Mucosa of gallbladder (tissue), 1 donor: Measurements from ENCODE around the gene PARN. TPM values are rescaled to one million over a fixed set of nuclear protein-coding genes. Genes with fewer than 3 reads are reported as not detected.
A peak's percentile ranks its signal among the peaks of the same experiment; 100 is the strongest.
"Not testable (repeated sequence)": the region's sequence is repeated elsewhere in the genome, so short reads cannot be mapped to it uniquely, and the experiment has no call there.

Experiments
- DNase-seq: peaks from one replicate; pipeline ENCODE4 v3.0.0-alpha.2; 2020; ENCODE audit warnings: low spot score
- total RNA-seq: library from RNA; stranded (reverse); gene quantifications from one replicate; pipeline ENCODE4 v1.2.1, GENCODE V29; 2021
- donor health status: DM: no; HTN: no; CAD: no.

Gene PARN
- total RNA-seq, 1 donor from 2014 or later, result 33.5 TPM

DNA sequence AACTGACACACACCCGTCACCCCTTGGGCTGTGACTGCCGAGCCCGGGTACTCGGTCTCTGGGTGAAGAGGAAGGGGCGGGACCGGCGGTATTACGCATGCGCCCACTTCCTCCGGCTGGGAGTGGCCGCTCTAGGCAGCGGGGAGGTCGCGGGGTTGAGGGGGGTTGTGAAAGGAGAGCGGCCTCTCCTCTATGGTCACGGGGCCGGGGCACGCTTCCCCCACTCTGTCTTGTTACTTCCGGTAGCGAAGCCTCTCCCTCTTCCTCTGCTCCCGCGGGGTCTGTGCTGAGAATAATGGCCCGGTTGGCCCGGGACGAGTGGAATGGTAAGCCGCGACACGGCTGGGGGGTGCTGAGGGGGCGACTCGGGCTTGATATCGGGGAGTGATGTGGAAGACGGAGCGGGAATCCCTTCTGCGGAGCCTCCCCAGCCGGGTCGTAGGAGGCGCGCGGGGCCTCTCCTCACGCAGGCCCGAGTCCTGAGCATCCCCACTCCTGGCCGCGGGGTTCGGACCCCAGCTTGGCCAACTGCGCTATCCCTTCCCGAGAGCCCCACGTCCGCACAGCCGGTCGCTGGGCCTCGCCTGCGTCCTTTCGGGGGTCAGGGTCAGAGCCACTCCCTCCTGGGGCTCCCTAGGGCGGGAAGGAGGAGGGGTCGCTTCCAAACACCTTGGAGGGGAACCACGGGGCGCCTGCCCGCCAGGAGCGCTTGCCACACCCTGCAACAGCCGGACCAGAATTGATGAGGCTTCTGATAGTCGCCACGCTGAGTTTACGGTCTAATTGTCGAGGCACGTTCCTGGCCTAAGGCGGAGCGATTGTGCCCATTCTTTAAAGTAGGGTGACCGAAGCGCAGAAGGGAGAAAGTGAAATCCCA is 2.9 kb upstream of the PARN start, which contains the start of gene BFAR:
BFAR (plus strand) TSS at position 259 of the 877 bp plus-strand sequence. CDS start 11,396 bp downstream, outside the sequence.
- peak; percentile 98 for DNase-seq

GRCh38 chr16:14630620-14631330 is 715 bp upstream of the PARN start:
- not testable (repeated sequence) for DNase-seq

DNA sequence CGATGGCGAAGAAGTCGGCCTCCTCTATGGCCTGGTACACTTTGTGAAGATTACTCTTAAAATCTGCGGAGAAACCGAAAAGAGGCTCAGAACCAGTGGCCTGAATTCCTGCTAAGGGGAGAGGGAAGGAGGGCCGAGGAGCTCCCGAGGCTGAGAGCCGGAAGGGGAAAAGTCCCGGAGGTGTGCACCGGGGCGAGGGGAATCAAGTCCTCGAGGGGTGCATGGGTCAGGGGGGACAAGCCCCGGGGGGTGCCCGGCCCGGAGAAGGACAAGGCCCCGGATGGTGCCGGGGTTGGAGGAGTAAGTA is 495 bp downstream of the PARN start:
- no peak for DNase-seq

- DNase-seq, result no peak
These were observed 1.1 kb downstream of the PARN start for GRCh38 chr16:14628806-14629611.

- DNase-seq, result no peak
These were observed 3.0 kb downstream of the PARN start for GRCh38 chr16:14627078-14627477.

DNA sequence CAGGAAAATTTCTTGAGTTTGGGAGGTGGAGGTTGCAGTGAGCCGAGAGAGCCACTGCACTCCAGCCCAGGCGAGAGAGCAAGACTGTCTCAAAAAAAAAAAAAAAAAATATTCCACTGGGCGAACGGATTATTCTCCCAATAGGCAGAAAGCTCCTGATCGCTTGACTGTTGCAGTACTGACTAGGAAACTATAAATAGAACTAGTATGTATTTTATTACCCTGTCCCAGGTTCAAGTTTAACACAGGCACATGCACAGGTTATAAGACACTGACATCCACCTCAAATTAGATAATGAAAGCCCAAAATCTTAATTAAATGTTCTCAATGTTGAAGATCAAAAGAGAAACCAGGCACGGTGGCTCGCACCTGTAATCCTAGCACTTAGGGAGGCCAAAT is 11.5 kb downstream of the PARN start:
- DNase-seq, result no peak

DNA sequence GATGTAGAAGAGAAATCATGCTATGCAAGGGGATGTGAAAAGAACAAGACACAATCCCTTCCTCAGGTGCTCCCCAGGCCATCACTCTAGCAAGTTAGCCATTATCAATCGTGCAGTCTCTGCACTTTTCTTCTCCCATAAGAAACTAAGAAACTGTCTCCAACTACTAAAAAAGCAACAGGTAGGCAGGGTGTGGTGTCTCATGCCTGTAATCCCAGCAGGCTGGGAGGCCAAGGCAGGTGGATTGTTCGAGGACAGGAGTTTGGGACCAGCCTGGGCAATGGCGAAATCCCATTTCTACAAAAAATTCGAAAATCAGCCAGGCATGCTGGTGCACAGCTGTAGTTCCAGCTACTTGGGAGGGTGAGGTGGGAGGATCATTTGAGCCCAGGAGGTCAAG is 13.8 kb downstream of the PARN start:
- DNase-seq, result no peak

- no peak for DNase-seq
These were observed 16.1 kb downstream of the PARN start for GRCh38 chr16:14613991-14614390.

GRCh38 chr16:14611660-14612059 is 18.4 kb downstream of the PARN start:
- no peak for DNase-seq

DNA sequence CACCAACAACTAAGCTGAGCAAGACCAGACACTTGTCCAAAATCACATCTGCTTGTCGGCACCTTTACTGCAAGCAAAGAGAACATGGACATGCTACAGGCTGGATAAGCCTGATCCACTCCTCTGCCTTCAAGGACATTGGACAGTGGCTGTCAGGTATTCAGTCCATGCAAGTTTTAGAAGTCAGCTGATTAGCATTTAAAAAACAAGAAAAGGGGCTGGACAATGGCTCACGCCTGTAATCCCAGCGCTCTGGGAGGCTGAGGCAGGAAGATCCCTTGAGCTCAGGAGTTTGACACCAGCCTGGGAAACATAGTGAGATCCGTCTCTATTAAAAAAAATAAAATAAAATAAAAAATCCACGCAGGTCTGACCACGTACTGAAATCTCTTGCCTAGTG is 20.3 kb downstream of the PARN start:
- DNase-seq, result no peak

DNA sequence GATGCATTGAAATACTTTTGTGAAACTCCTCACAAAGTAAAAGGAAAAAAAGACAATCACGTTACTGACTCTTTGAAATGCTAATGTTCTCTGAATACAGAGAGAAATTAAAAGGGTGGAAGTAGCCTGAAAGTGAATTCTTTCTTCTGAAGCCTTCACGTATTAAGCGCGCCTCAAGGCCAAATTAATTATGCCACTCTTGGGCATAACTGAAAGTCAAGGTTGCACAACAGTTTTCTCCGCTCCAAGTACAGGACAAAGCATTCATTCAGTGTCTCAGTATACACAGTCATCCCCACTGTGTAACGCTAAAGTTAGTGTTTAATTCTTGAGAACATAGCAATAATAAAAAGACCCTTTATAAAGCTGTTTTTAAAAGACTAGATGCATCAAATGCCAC is 21.5 kb downstream of the PARN start:
- no peak for DNase-seq

GRCh38 chr16:14608111-14608566 is 21.9 kb downstream of the PARN start:
- DNase-seq, result no peak

DNA sequence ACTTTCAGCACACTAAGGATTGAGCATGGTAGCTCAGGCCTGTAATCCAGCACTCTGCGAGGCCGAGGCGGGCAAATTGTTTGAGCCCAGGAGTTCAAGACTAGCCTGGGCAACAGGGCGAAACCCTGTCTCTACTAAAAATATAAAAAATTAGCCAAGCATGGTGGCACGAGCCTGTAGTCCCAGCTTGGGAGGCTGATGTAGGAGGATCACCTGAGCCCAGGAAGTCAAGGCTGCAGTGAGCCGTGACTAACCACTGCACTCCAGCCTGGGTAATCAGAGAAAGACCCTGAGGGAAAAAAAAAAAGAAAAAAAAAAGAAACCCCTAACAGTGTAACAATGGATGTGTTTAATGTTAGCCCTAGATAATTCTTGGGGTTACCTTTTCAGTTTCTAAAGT is 24.0 kb downstream of the PARN start:
- no peak for DNase-seq

DNA sequence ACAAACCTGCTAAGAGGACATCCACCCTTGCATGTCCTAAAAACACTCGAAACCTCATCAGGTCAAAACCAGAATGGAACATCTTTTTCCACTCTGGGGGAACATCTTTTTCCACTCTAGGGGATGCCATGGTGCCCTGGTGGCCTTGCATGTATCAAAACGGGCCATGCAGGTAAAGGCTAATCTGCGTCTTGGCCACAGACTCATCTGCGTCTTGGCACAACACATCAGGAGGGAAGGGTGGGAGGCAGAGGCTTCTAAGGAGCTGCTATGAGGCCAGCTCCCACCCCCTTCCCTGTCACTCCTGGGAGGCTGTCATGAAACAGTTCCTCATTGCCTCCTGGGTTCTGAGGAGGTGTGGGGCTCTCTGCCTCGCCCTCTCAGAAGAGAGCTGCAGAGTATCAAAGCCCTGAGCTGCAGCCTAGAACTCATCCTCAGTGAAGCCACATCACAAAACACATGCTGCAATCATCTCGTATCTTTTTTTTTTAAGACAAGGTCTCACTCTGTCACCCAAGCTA is 27.6 kb downstream of the PARN start:
- no peak for DNase-seq

DNA sequence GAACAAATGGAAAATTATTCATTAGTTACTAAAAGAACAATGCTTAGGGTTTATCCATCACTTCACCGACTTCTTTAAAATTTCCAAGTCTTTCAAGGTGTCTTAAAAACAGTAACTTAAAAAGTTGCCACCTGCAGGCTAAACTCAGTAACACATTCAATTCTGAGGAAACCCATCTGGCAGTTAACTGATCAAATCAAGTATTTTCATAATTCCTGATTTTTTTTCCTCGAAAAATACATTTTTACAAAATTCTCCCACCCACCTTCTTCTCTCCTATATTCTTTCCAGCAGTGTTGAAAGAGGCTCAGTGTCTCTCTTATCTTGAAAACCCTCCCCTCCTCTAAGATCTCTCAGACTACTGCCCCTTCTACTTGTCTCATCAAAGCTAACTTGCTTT is 29.9 kb downstream of the PARN start:
- DNase-seq, result no peak

DNA sequence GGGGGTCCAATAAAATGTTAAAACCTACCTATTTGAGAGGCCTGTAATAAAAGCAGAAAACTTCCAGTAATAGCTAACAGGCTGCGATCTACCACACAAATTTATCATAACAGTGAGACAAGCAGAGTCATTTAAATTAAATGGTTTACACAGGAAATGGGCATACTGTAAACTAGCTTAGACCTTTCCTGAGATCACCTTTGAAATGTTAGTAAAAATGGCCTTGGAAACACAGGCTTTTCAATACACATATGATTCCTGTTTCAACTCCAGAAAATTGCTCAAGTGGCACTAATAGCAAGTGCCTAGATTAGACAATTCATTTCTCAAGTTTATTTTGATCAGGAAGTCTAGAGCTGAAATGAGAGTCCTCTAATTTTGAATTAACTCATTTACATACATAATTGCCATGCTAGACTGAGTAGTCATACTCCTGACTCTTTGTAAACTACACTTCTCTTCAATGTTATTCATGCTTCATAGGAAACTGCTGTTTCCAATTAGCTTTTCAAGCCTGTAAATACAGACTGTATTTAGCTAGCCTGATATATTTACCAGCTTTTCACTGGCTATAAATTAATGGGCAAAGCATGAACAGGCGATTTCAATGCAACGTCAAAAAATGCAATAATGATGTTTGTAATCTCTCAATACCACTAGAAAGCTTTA is 43.3 kb downstream of the PARN start:
- DNase-seq, result no peak

GRCh38 chr16:14585287-14585686 is 44.8 kb downstream of the PARN start:
- no peak for DNase-seq

- DNase-seq, result not testable (repeated sequence)
These were observed 49.1 kb downstream of the PARN start for GRCh38 chr16:14580926-14581325.

DNA sequence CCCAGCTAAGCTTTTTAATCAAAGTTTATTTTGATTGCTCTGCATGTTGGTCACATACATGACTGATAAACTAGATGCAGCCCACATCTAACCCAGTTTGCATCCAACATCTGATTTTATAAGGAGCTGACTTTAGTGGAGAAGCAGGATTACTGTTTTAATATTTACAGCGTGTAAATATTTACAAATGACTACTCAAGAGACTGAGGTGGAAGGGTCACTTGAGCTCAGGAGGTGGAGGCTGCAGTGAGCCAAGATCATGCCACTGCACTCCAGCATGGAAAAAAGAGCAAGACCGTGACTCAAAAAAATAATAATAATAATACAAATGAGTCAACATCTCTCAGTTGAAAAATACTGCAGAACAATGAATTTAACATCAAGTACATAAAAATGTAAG is 50.8 kb downstream of the PARN start:
- DNase-seq, result peak; percentile 14

DNA sequence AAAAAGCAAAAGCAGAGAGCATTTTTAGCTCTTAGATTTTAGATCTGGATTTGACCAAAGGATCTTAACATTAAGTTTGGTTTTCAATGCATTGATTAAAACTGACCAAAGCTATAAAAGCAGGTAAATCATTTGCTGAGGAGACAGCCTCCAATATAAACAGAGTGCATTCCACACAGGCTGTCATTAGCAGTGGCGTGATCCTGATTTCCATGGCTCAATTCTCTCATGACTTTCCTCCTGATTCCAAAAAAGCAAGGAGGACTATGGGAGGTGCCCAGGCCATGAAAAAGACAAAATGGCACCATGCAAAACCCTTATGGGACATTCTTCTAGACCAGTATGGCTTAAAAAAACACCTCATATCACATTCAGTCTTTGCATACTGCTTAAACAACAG is 53.5 kb downstream of the PARN start:
- peak; percentile 43 for DNase-seq

GRCh38 chr16:14576069-14576468 is 54.0 kb downstream of the PARN start:
- no peak for DNase-seq
